Measurements from ENCODE around the gene LUC7L3.

DNA sequence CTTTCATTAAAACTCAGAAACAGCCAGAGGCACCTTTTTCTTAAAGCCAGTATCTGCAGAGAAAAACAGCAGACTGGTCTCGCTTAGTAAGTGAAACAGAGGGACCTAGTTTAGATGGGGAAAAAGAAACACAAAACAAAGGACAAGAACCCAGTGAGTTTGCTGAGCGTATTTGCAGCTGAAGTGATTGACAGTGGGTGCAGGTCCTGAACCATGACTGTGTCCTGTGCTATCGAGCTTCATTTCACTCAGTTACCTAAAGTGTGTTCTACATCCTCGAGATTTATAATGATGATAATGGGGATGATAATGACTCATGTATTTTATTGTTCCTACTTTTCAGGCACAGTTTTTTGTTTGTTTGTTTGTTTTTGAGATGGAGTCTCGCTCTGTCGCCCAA is 84.3 kb downstream of the LUC7L3 start:
- TF ChIP-seq, protein P1, sequence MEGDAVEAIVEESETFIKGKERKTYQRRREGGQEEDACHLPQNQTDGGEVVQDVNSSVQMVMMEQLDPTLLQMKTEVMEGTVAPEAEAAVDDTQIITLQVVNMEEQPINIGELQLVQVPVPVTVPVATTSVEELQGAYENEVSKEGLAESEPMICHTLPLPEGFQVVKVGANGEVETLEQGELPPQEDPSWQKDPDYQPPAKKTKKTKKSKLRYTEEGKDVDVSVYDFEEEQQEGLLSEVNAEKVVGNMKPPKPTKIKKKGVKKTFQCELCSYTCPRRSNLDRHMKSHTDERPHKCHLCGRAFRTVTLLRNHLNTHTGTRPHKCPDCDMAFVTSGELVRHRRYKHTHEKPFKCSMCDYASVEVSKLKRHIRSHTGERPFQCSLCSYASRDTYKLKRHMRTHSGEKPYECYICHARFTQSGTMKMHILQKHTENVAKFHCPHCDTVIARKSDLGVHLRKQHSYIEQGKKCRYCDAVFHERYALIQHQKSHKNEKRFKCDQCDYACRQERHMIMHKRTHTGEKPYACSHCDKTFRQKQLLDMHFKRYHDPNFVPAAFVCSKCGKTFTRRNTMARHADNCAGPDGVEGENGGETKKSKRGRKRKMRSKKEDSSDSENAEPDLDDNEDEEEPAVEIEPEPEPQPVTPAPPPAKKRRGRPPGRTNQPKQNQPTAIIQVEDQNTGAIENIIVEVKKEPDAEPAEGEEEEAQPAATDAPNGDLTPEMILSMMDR (IDR thresholded peaks at IDR 0.05; ENCODE audit: insufficient read depth, low read length, poor library complexity, severe bottlenecking), result no peak
- no peak for TF ChIP-seq EZH2phosphoT487 (conservative IDR thresholded peaks at IDR 0.05; ENCODE audit: low read length)

Data from SU-DHL-6 (cell line).